ENCODE data around the gene KCNH4.
"Not testable (repeated sequence)": the region's sequence is repeated elsewhere in the genome, so short reads cannot be mapped to it uniquely, and the experiment has no call there.

Gene KCNH4

GRCh38 chr17:42180922-42181850 is at the start of gene KCNH4:
KCNH4 (minus strand) TSS chr17:42181142; CDS start chr17:42180945, 197 bp downstream.
- DNase-seq, result peak; percentile 42

GRCh38 chr17:42230225-42230624 is 49.3 kb upstream of the KCNH4 start:
- no peak for DNase-seq

GRCh38 chr17:42227849-42228700 is 47.1 kb upstream of the KCNH4 start:
- no peak for DNase-seq

- no peak for DNase-seq
Measured at GRCh38 chr17:42225646-42226045, 44.7 kb upstream of the KCNH4 start.

- no peak for DNase-seq
Measured at GRCh38 chr17:42224651-42225050, 43.7 kb upstream of the KCNH4 start.

- DNase-seq, result peak; percentile 16
Measured at GRCh38 chr17:42221886-42222745, 41.2 kb upstream of the KCNH4 start.

- DNase-seq, result not testable (repeated sequence)
Measured at GRCh38 chr17:42219280-42219679, 38.3 kb upstream of the KCNH4 start.

GRCh38 chr17:42214156-42214555 is 33.2 kb upstream of the KCNH4 start:
- no peak for DNase-seq

GRCh38 chr17:42212382-42212781 is 31.4 kb upstream of the KCNH4 start:
- no peak for DNase-seq

GRCh38 chr17:42211921-42212341 is 31.0 kb upstream of the KCNH4 start:
- DNase-seq, result not testable (repeated sequence)

GRCh38 chr17:42210046-42210445 is 29.1 kb upstream of the KCNH4 start:
- DNase-seq, result no peak

GRCh38 chr17:42206153-42206612 is 25.2 kb upstream of the KCNH4 start:
- DNase-seq, result not testable (repeated sequence)

GRCh38 chr17:42203354-42203753 is 22.4 kb upstream of the KCNH4 start:
- no peak for DNase-seq

- DNase-seq, result no peak
Measured at GRCh38 chr17:42202696-42203095, 21.8 kb upstream of the KCNH4 start.

GRCh38 chr17:42202159-42202558 is 21.2 kb upstream of the KCNH4 start:
- DNase-seq, result no peak

- DNase-seq, result no peak
Measured at GRCh38 chr17:42201458-42201772, 20.5 kb upstream of the KCNH4 start.

GRCh38 chr17:42200706-42201457 is 19.9 kb upstream of the KCNH4 start:
- DNase-seq, result no peak

- DNase-seq, result no peak
Measured at GRCh38 chr17:42199416-42200011, 18.6 kb upstream of the KCNH4 start.

GRCh38 chr17:42198897-42199296 is 18.0 kb upstream of the KCNH4 start:
- no peak for DNase-seq

GRCh38 chr17:42197564-42198156 is 16.7 kb upstream of the KCNH4 start:
- no peak for DNase-seq
